Measurements from ENCODE around the gene KSR2.

KSR2 gene

GRCh38 chr12:117599849-117600248 is 368.9 kb downstream of the KSR2 start:
- DNase-seq, result no peak

- DNase-seq, result no peak
Measured at GRCh38 chr12:117596968-117597367, 371.8 kb downstream of the KSR2 start.

GRCh38 chr12:117595751-117596150 is 373.0 kb downstream of the KSR2 start:
- no peak for DNase-seq

GRCh38 chr12:117594481-117594880 is 374.3 kb downstream of the KSR2 start:
- DNase-seq, result no peak

GRCh38 chr12:117593815-117594400 is 374.9 kb downstream of the KSR2 start:
- DNase-seq, result no peak

GRCh38 chr12:117592588-117593305 is 376.0 kb downstream of the KSR2 start:
- no peak for DNase-seq

- DNase-seq, result no peak
Measured at GRCh38 chr12:117590999-117591398, 377.8 kb downstream of the KSR2 start.

- no peak for DNase-seq
Measured at GRCh38 chr12:117590386-117590785, 378.4 kb downstream of the KSR2 start.

- no peak for DNase-seq
Measured at GRCh38 chr12:117589021-117589420, 379.8 kb downstream of the KSR2 start.

- DNase-seq, result no peak
Measured at GRCh38 chr12:117587631-117588287, 381.0 kb downstream of the KSR2 start.

GRCh38 chr12:117583677-117584225 is 385.0 kb downstream of the KSR2 start:
- no peak for DNase-seq

- no peak for DNase-seq
Measured at GRCh38 chr12:117583092-117583491, 385.7 kb downstream of the KSR2 start.

GRCh38 chr12:117582135-117582784 is 386.5 kb downstream of the KSR2 start:
- no peak for DNase-seq

- DNase-seq, result no peak
Measured at GRCh38 chr12:117580718-117581062, 388.1 kb downstream of the KSR2 start.

- no peak for DNase-seq
Measured at GRCh38 chr12:117580015-117580717, 388.6 kb downstream of the KSR2 start.

GRCh38 chr12:117577122-117577657 is 391.6 kb downstream of the KSR2 start:
- no peak for DNase-seq

GRCh38 chr12:117576053-117576452 is 392.7 kb downstream of the KSR2 start:
- no peak for DNase-seq

- DNase-seq, result no peak
Measured at GRCh38 chr12:117574655-117575054, 394.1 kb downstream of the KSR2 start.

GRCh38 chr12:117572755-117573154 is 396.0 kb downstream of the KSR2 start:
- DNase-seq, result no peak

- no peak for DNase-seq
Measured at GRCh38 chr12:117571321-117571720, 397.5 kb downstream of the KSR2 start.

GRCh38 chr12:117570608-117571007 is 398.2 kb downstream of the KSR2 start:
- no peak for DNase-seq

- no peak for DNase-seq
Measured at GRCh38 chr12:117567644-117568216, 401.1 kb downstream of the KSR2 start.

Measured in NCI-H226 (cell line).